Activated T-cell treated with anti-CD3 and anti-CD28 coated beads for 1 hour (primary cell): ENCODE measurements around the gene LRGUK.

Experiments
- DNase-seq: peaks from one replicate; pipeline ENCODE4 v3.0.0-alpha.2; 2020; ENCODE audit warnings: low read depth

LRGUK gene

GRCh38 chr7:134128829-134129228, 1.7 kb downstream of the LRGUK start:
- no peak for DNase-seq

DNA sequence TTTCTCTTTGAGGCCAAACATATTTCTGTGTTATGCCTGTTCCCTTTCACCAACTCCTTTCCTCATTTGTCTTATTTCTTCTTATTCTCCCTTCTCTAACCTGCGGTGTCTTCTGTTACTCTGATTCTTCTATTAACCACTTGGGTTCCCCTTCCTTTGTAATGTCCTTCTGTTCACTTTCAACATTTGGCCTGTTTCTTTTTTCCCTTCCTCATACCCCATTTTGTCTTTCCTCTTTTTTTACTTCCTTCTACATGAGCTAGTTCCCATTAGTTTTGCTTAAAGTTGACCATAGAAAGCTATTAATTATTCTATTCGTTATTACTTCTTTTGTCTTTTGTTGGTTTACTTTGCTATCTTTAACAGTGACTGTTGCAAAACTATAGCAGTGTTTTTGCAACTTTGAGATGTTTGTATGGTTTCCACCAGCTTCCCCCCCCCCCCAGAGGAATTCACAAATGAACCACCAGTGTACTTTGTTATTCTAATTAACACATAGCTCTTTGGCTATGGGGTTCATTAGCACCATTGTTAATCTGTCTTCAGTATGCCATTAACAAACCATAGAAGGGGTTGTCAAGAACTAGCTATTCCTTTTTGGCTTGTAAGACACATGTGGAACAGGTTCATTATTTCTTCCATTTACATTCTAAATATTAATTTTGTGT, 2.9 kb downstream of the LRGUK start:
- DNase-seq: no peak

DNA sequence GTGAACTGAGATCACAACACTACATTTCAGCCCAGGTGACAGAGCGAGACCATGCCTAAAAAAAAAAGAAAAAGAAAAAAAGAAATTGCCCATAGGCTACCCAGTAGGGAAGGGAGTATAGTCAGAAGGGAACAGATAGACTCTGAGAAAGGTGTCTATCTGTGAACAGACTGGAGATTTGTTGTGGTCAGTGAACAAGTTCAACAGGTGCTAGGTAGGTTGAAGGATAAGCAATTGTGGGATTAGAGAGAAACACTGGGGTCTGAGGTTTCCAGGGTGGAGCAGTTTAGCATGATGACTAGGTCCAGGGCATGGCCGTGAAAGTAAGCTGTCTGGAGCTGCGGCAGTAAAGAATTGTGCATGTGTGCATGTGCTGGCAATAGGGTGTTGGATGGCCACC, 6.9 kb downstream of the LRGUK start:
- no peak for DNase-seq

DNA sequence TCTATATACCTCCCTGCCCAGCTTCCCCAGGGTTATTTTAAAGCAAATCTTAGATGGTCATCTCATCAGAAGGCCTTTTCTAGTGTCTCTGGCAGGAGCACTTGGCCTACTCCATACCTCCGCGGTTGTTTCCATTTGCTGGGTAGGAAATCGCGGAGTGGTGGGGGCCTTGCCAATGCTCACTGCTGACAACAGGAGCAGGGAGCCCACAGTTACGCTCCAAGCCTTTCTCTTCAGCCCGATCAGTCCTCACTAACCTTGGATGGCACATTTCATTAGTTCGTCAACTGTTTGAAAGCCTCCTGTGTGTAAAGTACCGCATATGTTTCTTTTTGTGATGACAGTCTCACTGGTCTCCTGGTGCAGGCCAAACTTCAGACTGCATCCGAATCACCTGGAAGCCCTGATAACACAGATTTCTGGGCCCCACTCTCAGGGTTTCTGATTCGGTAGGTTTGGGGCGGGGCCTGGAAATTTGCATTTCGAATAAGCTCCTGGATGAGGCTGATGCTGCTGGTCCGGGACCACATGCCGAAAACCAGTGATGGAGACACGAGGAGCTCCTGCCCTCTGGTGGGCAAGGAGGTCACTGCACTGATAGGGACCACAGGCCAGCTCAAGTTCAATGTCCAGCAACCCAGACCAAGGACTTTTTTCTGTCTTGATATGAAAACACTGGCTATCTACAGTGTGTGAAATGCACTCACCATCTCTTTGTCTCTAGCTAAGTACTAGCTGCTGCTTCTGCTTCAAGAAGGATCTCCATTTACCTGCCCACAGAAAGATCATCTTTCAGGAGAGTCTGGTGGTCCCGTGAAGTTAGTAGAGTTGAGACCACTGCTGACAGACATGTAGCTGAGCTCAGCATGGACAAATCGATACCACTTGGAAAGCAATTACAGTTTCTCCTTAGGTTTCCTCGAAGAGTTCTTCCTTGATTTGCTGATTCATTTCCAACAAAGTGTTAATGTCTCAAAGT, 14.0 kb downstream of the LRGUK start:
- peak; percentile 11 for DNase-seq

DNA sequence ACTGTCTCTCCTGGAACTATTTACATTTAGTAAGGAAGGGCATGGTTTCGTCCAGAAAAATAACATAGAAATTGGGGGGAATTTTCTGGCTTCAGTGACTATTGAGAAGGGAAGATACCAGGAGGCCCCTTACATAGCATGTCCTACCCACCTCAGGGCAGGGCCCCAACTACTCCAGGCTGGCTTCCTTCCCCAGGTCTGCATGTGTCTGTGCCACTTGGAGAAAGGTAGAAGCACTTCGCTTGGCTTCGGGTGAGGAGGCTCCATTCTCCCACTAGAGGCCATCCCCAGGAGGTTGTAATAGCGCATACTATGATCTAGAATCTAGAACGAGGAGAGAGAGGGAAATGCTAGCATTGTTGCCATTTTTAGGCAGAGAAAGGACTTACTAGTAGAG, 14.7 kb downstream of the LRGUK start:
- DNase-seq: no peak

GRCh38 chr7:134153493-134154136, 26.5 kb downstream of the LRGUK start:
- DNase-seq: no peak

GRCh38 chr7:134154581-134155130, 27.5 kb downstream of the LRGUK start:
- DNase-seq: no peak

- DNase-seq: no peak
These were observed 28.1 kb downstream of the LRGUK start for GRCh38 chr7:134155206-134155605.

- DNase-seq: no peak
These were observed 28.7 kb downstream of the LRGUK start for GRCh38 chr7:134155871-134156270.

DNA sequence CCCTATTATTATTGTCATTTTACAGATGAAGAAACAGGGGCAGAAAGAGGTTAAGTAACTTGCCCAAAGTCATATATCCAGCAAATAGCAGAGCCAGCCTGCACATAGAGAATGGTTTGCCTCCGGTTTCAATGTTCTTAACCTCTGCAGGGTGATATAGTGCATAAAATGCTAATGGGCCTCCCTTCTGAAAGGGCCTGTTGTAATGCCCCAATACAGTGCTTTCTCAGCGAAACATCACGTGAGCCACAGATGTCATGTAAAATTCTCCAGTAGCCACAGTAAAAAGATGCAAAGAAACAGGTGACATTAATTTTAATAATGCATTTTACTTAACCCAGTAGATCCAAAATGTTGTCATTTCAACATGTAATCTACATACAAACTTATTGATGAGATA, 38.1 kb downstream of the LRGUK start:
- DNase-seq: no peak

- no peak for DNase-seq
These were observed 40.1 kb downstream of the LRGUK start for GRCh38 chr7:134167250-134167649.

GRCh38 chr7:134167841-134168240, 40.7 kb downstream of the LRGUK start:
- DNase-seq: no peak

DNA sequence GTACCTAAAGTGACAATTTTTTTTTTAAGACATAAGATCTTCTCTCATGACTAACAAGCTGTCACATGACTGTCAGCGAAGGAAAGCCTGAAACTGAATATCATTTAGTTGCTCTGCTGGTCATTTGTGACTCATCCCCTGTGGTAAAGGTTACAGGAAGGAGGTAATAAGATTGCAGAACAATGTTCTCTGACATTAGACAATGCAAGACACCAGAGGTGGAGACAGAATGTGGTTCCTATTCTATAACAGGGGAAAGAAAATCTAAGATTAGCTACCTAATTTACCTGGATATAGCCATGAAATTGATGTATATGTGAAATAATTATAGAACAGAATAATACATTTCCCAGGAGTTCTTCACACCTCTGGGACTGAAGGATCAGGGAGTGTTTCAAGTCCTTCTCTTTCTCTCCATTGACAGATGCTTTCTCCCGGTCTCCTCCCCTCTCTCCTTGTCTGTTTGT, 47.7 kb downstream of the LRGUK start:
- no peak for DNase-seq

DNA sequence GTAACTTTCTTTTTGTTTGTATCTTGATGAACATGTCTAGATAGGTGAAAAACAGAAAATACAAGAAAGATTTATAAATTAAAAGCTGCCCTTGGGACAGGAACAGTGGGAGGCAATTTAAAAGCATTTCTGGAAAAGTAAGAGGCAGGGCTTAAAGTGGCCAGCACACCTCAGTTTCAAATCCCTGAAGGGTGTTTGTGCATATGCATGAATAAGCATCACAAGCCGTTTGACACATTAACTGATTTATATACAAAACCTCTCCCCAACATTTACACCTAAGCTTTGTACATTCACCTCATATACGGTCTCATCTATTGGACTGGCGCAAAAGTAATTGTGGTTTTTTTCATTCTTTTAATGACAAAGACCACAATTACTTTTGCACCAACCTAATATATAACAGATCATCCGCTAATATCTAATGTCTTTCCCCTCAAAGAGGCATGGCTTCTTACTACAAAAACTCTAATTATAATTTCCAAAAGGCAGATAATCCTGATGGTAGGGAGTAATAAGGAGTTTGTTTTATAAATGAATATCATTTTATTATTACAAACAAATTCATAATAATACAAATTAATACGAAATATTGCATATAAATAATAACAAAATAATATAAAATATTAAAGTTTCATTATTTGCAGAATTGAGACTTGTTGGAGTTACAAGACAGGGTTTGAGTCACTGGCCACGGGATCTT, 48.3 kb downstream of the LRGUK start:
- DNase-seq: no peak

- DNase-seq: no peak
These were observed 48.9 kb downstream of the LRGUK start for GRCh38 chr7:134176037-134176350.

DNA sequence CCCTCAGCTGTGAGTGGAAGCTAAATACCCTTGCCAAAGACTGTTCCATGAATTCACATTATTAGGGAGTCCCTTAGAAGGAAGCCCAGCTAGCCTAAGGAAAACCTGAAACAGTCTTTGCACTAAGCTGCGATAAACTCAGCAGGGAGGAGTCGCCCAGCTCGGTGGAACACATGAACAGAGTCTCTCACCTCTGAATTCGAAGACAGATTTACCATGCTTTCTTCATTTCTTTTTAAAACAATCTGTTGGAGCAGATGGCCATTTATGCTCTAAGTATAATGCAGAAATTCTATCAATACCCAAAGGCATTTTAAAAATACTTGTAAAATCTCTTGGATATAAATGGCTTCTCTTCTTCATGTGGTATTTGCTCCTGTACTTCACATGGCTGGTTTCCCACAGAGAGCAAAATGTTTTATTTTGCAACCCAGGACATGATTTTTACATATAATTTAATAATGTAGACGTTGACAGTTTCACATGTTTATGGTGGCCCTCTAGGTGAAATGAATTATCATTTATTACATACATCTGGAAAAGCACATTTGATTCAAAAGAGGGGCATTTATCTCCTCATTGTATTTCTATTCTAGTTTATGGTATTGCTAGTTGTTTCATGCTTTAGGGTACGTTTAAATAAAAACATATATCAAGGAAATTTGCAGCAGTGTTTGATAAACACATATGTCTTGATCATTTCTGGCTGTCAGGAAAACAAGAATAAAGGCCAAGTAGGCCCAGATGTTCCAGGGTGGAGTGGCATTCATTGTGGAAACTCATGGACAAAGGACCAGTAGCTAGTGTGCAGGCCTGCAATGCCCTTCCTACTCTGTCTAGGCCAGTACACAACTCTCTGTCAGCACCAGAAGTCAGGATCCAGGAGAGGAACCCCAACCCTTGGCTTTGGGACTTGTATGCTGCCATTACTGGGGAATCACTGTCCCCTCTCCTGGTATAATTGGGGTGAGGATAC, 52.2 kb downstream of the LRGUK start:
- no peak for DNase-seq

- DNase-seq: no peak
These were observed 53.2 kb downstream of the LRGUK start for GRCh38 chr7:134180376-134180775.

- DNase-seq: no peak
These were observed 54.9 kb downstream of the LRGUK start for GRCh38 chr7:134182078-134182477.

- no peak for DNase-seq
These were observed 57.6 kb downstream of the LRGUK start for GRCh38 chr7:134184767-134185166.

DNA sequence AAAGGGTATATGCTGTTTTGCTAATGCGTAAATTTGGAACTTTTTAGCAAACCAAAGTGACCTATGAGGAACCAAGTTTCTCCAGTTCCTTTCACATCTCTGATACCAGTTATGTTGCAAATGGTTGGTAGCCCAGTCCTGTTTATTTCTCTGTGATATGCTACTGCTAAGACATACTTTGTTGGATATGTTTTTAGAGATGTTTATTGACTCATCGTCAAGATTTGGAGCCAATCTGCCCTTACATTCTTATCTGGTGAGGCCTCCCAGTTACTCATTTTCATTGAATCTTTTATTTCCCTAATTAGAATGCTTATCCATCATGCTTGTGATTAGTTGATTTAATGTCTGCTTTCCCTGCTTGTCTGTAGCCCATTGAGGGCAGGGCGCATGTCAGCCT, 58.9 kb downstream of the LRGUK start:
- no peak for DNase-seq

- no peak for DNase-seq
These were observed 59.7 kb downstream of the LRGUK start for GRCh38 chr7:134186801-134187200.
